NCI-H1930 (cell line): ENCODE results near the gene CHMP4B.
A peak's percentile ranks its signal among the peaks of the same experiment; 100 is the strongest.

Experiments used
- DNase-seq, 2 experiments: peaks; one replicate each; lab custom pipeline; 2025; lab: John Stamatoyannopoulos, UW

The CHMP4B gene

DNA sequence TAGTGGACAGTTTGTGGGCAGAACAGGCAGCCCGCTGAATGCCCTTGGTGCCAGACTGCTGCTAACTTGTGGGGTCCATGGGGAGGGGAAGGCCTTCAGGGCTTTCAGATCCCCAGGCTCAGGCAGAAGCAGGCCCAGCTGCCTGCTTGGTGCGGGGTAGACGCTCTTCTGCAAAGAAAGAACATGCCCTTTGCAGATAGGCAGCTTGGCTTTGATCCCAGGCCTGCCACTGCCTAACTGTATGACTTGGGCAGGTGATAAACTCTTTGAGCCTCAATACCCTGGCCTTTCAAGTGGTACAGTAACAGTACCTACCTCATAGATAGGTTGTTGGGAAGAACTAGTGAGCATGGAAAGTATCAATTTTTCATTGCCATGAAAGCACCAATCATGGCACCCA is 28.4 kb downstream of the CHMP4B start:
- no peak for DNase-seq

- DNase-seq: no peak
Measured at GRCh38 chr20:33840160-33840559, 29.0 kb downstream of the CHMP4B start.

DNA sequence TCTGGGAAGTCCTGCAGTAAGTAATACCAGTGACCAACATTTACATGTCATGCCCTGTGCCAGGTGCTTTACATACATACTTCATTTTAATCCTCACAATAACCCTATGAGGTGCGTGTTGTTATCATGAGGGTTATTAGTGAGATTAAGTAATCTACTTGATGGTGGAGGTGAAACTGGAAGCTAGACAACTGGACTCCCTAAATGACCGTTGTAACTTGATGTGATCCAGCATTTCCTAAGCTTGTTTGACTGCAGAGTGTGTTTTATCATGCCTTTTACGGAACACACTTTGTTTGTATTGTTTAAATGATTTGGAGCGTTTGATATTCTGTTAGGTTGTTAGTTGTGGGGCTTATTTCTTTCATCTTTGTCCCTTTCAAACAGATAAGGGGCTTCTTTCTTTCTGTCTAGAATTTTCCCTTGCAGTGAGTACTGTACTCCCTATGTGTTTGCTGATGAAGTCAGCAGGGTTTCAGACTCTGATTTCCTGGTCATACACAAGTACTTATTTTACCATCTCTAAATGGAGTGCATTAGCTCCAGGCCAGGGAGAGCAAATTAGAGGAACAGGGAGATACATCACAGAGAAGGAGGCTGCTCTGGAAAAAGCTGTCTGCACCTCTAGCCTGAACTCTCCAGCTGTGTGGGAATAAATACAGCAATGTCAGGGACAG is 29.7 kb downstream of the CHMP4B start:
- DNase-seq: no peak

- no peak for DNase-seq
Measured at GRCh38 chr20:33841436-33841799, 30.3 kb downstream of the CHMP4B start.

GRCh38 chr20:33842346-33842745 is 31.2 kb downstream of the CHMP4B start:
- DNase-seq: no peak

DNA sequence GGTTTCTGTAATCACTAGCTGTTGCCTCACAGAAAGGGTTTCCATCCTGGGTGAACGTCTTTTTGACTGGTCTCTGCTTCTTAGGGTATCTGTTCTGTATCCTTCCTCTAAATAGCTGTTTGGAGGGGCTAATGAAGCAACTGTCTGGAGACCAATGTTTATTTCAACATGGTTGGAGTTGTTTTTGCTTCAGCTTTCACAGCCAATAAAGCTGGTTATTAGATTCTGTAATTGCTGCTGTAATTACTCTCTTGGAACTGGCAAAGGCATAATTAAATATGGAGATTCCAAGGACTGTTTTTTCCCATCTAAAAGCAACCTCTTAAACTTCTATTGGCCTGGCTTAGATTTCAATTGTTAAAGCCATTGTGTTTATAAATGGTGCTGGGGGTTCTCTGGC is 31.9 kb downstream of the CHMP4B start:
- no peak for DNase-seq

DNA sequence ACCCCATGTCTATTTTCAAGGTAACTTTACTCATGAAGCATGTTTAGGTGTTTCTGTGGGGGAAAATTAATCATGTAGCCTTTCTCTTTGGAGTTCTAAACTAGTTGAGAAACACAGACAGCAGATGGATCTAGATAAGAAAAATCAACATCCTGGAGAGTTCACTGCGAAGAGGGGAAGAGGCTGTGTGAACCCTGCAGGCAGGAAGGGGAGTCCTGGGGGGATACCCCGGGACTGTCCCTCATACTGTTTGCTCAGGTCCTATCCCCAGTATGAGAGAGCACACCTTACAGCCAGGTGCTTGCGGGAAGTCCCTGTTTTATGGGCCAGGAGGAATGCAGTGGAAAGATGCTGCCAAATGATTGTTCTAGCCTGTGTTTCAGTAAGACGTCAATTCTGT is 32.7 kb downstream of the CHMP4B start:
- DNase-seq: no peak

- DNase-seq: no peak
Measured at GRCh38 chr20:33846291-33846935, 35.3 kb downstream of the CHMP4B start.

DNA sequence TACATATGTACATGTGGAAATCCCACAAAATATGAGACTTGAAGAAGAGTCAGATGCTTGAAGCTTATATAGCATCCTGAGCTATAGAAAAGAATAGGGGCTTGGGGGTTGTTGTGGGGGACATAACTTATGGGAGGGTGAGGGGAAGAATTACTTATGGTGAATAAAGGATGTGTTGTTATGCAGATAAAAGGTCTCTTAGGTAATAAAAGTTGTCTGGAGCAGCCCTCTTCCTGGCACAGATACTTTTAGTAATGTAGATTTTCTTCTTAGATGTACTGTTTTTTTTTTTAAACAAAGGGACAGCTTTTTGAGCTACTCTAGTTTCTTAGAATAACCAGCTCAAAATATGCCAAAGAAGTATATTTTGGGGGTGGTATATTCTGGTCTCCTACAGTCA is 35.9 kb downstream of the CHMP4B start:
- DNase-seq: no peak

- no peak for DNase-seq
Measured at GRCh38 chr20:33848391-33848790, 37.2 kb downstream of the CHMP4B start.

GRCh38 chr20:33850159-33850558 is 39.0 kb downstream of the CHMP4B start:
- DNase-seq: no peak

- DNase-seq: no peak
Measured at GRCh38 chr20:33851842-33852466, 40.8 kb downstream of the CHMP4B start.

- DNase-seq: no peak
Measured at GRCh38 chr20:33852626-33853506, 41.7 kb downstream of the CHMP4B start.

DNA sequence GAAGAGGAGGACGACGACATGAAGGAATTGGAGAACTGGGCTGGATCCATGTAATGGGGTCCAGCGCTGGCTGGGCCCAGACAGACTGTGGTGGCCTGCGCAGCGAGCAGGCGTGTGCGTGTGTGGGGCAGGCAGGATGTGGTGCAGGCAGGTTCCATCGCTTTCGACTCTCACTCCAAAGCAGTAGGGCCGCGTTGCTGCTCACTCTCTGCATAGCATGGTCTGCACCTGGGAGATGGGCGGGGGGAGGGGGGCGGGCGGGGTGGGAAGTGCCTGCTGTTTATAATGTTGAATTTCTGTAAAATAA is 42.3 kb downstream of the CHMP4B start:
- DNase-seq: no peak

- DNase-seq: no peak
Measured at GRCh38 chr20:33857722-33858563, 46.8 kb downstream of the CHMP4B start.

DNA sequence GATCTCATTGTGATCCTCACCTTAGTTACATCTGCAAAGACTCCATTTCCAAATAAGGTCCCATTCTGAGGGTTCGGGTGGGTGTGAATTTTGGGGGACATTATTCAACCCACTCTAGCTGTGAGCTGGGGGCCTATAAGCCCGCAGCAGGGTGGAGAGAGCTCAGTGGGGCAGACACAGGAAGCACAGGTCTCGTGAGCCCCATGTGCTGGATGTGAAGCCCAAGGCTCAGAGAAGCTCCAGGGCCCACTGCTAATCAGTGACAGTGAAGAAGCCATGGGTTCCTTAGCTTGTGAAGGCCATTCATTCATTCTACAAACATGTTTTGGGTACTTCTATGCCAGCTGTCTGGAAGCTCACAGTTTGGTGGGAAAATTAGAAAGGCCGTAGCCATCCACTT is 47.5 kb downstream of the CHMP4B start:
- DNase-seq: no peak

GRCh38 chr20:33859157-33859695 is 48.1 kb downstream of the CHMP4B start:
- DNase-seq: no peak

GRCh38 chr20:33859751-33860150 is 48.6 kb downstream of the CHMP4B start:
- DNase-seq: no peak

DNA sequence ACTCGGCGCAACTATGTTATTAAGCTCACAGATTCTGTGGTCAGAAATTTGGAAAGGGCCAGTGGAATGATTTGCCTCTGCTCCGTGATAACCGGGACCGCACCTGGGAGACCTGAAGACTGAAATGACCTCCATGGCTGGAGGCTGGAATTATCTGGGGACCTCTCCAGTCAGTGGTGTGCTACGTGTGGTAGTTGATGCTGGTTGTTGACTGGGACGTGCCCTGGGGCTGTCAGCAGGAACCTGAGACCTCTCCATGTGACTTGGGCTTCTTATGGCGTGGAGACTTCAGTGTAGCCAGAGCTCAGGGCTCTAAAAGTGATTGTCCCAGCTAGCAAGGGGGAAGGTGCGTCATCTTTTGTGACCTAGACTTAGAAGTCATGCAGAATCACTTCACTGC is 50.3 kb downstream of the CHMP4B start:
- DNase-seq: no peak

- peak; percentile 55 to 71 for DNase-seq
Measured at GRCh38 chr20:33862709-33863403, 51.7 kb downstream of the CHMP4B start.
